CD4-positive, CD25-positive, alpha-beta regulatory T cell (primary cell): ENCODE measurements around the gene WLS. TPM values are rescaled to one million over a fixed set of nuclear protein-coding genes. Genes with fewer than 3 reads are reported as not detected.
"Not testable (repeated sequence)": the region's sequence is repeated elsewhere in the genome, so short reads cannot be mapped to it uniquely, and the experiment has no call there.

Source experiments
- ATAC-seq, 2 donors: fragments of 150-1000 bp; cut with Tn5 transposase; one replicate each; pipeline ENCODE4 v1.10.0; 2021; ENCODE audit warnings: low read depth in 2 of 2, moderate number of reproducible peaks in 2 of 2, moderate library complexity in 1 of 2
- DNase-seq, 3 donors: peaks; one replicate each; pipeline versions ENCODE4 v3.0.0 to v3.0.0-alpha.2; 2012 to 2022; ENCODE audit warnings: mixed read lengths in 1 of 3
- H3K27ac ChIP-seq: one replicate; pipeline ENCODE4 v1.7.0; 2013; ENCODE audit warnings: mild to moderate bottlenecking, low read length; ENCODE audit not compliant: insufficient read depth, poor library complexity, severe bottlenecking
- H3K27me3 ChIP-seq: one replicate; pipeline ENCODE4 v1.7.0; 2013; ENCODE audit warnings: low read length; ENCODE audit not compliant: control insufficient read depth, insufficient read depth
- H3K36me3 ChIP-seq: one replicate; pipeline ENCODE4 v1.7.0; 2013; ENCODE audit warnings: mild to moderate bottlenecking, low read length, moderate library complexity; ENCODE audit not compliant: control insufficient read depth, insufficient read depth
- H3K4me1 ChIP-seq: 2 replicates; pipeline ENCODE4 v1.7.0; 2013; ENCODE audit warnings: mild to moderate bottlenecking, low read length; ENCODE audit not compliant: insufficient read depth, control insufficient read depth, poor library complexity, severe bottlenecking
- H3K4me3 ChIP-seq: one replicate; pipeline ENCODE4 v1.7.0; 2013; ENCODE audit warnings: low read depth, mild to moderate bottlenecking, low read length, moderate library complexity
- H3K9me3 ChIP-seq, 2 experiments: 1 replicate in 1 of 2; 2 replicates in 1 of 2; pipeline ENCODE4 v1.7.0; 2013; ENCODE audit warnings: low read length in 2 of 2, mild to moderate bottlenecking in 1 of 2, moderate library complexity in 1 of 2; ENCODE audit not compliant: control insufficient read depth in 2 of 2
- H3K27ac Mint-ChIP-seq, 3 donors: one replicate each; pipeline ENCODE4 v1.8.0; 2020 to 2022; ENCODE audit warnings: mild to moderate bottlenecking in 3 of 3, mixed read lengths in 3 of 3, moderate library complexity in 2 of 3
- H3K27me3 Mint-ChIP-seq: one replicate; pipeline ENCODE4 v1.8.0; 2022; ENCODE audit warnings: mild to moderate bottlenecking, mixed read lengths
- H3K36me3 Mint-ChIP-seq: one replicate; pipeline ENCODE4 v1.8.0; 2020; ENCODE audit warnings: mixed read lengths
- H3K4me1 Mint-ChIP-seq, 4 donors: one replicate each; pipeline ENCODE4 v1.8.0; 2020 to 2022; ENCODE audit warnings: mixed read lengths in 4 of 4, mild to moderate bottlenecking in 1 of 4
- H3K4me3 Mint-ChIP-seq, 4 donors: one replicate each; pipeline ENCODE4 v1.8.0; 2020 to 2022; ENCODE audit warnings: mild to moderate bottlenecking in 4 of 4, mixed read lengths in 4 of 4, moderate library complexity in 3 of 4
- H3K9me3 Mint-ChIP-seq, 7 donors: one replicate each; pipeline ENCODE4 v1.8.0; 2020 to 2022; ENCODE audit warnings: mixed read lengths in 7 of 7, mild to moderate bottlenecking in 3 of 7, moderate library complexity in 2 of 7
- polyA plus RNA-seq, 4 donors: library from polyadenylated mRNA; unstranded; fragments of 300-500 nt; fragmentation: Illumina TruSeq; gene quantifications; one replicate each; pipeline ENCODE4 v1.2.3, GENCODE V29; 2021
- total RNA-seq: library from RNA; stranded (reverse); gene quantifications from one replicate; pipeline ENCODE4 v1.2.3, GENCODE V29; 2022

WLS gene
- total and polyA plus RNA-seq, 5 donors from 2014 or later = not detected

DNA sequence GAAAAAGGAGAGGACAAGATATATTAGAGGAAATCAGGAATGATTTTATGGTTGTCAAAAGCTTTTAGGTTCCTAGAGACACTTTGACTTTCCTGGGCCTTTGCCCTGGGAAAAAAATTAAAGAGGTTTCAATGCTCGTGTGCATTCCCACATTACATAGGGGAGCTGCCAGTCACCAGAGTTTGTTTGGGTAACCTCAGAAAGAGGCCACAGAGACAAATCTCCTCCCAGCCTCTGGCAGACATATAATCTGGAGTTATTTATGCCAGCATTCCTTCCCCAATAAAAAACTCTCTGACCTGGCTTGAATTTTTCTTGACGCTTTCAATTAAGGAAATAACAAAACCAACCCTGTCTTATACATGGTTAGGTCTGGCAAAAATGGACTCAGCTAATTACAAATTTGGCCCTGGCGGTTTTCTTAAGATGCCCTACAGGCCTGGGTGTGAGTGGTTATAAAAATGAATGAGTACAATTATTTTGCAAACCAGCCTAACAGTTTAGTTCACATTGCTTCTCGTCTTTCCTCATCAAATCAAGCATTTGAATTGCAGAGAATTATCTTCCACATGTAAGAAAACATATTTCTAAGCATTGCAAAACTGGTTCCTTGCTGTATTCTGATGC is 63.7 kb downstream of the WLS start:
- no peak for ATAC-seq
- no peaks in the 10 kb centered on the region for H3K36me3 ChIP-seq
- H3K27ac Mint-ChIP-seq = no peak overlapping the region

GRCh38 chr1:68167211-68167610 is 65.1 kb downstream of the WLS start:
- Mint-ChIP-seq H3K36me3 (no peaks in the 10 kb centered on the region), H3K27me3 (no peaks in the 10 kb centered on the region), H3K4me3 (no peak overlapping the region), H3K9me3 (peaks cover 0 to 1% (median 0%) of the 10 kb centered on the region in 7 donors), H3K27ac (no peak overlapping the region), H3K4me1 (no peaks in the 10 kb centered on the region)
- no peaks in the 10 kb centered on the region for H3K36me3 ChIP-seq
- no peak for DNase-seq
- no peak for ATAC-seq
- no peak overlapping the region for H3K27ac ChIP-seq
- no peaks in the 10 kb centered on the region for H3K27me3 ChIP-seq
- H3K9me3 ChIP-seq = no peaks in the 10 kb centered on the region
- H3K4me1 ChIP-seq = no peaks in the 10 kb centered on the region
- no peak overlapping the region for H3K4me3 ChIP-seq

More for the DNA sequence above, 63.7 kb downstream of the WLS start:
- Mint-ChIP-seq H3K4me1 (no peaks in the 10 kb centered on the region), H3K4me3 (no peak overlapping the region), H3K9me3 (peaks cover 0 to 1% (median 0%) of the 10 kb centered on the region in 7 donors), H3K27me3 (no peaks in the 10 kb centered on the region), H3K36me3 (no peaks in the 10 kb centered on the region)
- Histone ChIP-seq H3K4me1 (no peaks in the 10 kb centered on the region), H3K4me3 (no peak overlapping the region), H3K27ac (no peak overlapping the region), H3K9me3 (no peaks in the 10 kb centered on the region), H3K27me3 (no peaks in the 10 kb centered on the region)
- DNase-seq = no peak

GRCh38 chr1:68166348-68166747 is 66.0 kb downstream of the WLS start:
- ATAC-seq (no peak), DNase-seq (no peak)
- H3K27ac ChIP-seq = no peak overlapping the region
- no peak overlapping the region for H3K4me3 ChIP-seq
- H3K4me1 Mint-ChIP-seq = no peaks in the 10 kb centered on the region
- no peaks in the 10 kb centered on the region for H3K36me3 Mint-ChIP-seq
- no peaks in the 10 kb centered on the region for H3K36me3 ChIP-seq
- no peaks in the 10 kb centered on the region for H3K27me3 Mint-ChIP-seq
- peaks cover 0 to 1% (median 0%) of the 10 kb centered on the region in 7 donors for H3K9me3 Mint-ChIP-seq
- H3K4me3 Mint-ChIP-seq = no peak overlapping the region
- H3K27me3 ChIP-seq = no peaks in the 10 kb centered on the region
- no peak overlapping the region for H3K27ac Mint-ChIP-seq
- H3K4me1 ChIP-seq = no peaks in the 10 kb centered on the region
- H3K9me3 ChIP-seq = no peaks in the 10 kb centered on the region

- H3K36me3 Mint-ChIP-seq = no peaks in the 10 kb centered on the region
- H3K9me3 ChIP-seq = no peaks in the 10 kb centered on the region
- no peak overlapping the region for H3K27ac ChIP-seq
- H3K4me1 Mint-ChIP-seq = no peaks in the 10 kb centered on the region
- ATAC-seq = no peak
- H3K9me3 Mint-ChIP-seq = peaks cover 0 to 1% (median 0%) of the 10 kb centered on the region in 7 donors
- H3K27me3 Mint-ChIP-seq = no peaks in the 10 kb centered on the region
- no peaks in the 10 kb centered on the region for H3K27me3 ChIP-seq
- no peak overlapping the region for H3K4me3 Mint-ChIP-seq
- no peaks in the 10 kb centered on the region for H3K4me1 ChIP-seq
- no peak overlapping the region for H3K4me3 ChIP-seq
- H3K36me3 ChIP-seq = no peaks in the 10 kb centered on the region
- no peak overlapping the region for H3K27ac Mint-ChIP-seq
- DNase-seq = no peak
These were observed 66.7 kb downstream of the WLS start for GRCh38 chr1:68165665-68166064.

GRCh38 chr1:68164918-68165317 is 67.4 kb downstream of the WLS start:
- no peak for ATAC-seq
- Mint-ChIP-seq H3K9me3 (peaks cover 0 to 1% (median 0%) of the 10 kb centered on the region in 7 donors), H3K4me1 (no peaks in the 10 kb centered on the region), H3K27ac (no peak overlapping the region), H3K36me3 (no peaks in the 10 kb centered on the region), H3K27me3 (no peaks in the 10 kb centered on the region), H3K4me3 (no peak overlapping the region)
- no peak for DNase-seq
- Histone ChIP-seq H3K27me3 (no peaks in the 10 kb centered on the region), H3K4me1 (no peaks in the 10 kb centered on the region), H3K9me3 (no peaks in the 10 kb centered on the region), H3K36me3 (no peaks in the 10 kb centered on the region), H3K27ac (no peak overlapping the region), H3K4me3 (no peak overlapping the region)

DNA sequence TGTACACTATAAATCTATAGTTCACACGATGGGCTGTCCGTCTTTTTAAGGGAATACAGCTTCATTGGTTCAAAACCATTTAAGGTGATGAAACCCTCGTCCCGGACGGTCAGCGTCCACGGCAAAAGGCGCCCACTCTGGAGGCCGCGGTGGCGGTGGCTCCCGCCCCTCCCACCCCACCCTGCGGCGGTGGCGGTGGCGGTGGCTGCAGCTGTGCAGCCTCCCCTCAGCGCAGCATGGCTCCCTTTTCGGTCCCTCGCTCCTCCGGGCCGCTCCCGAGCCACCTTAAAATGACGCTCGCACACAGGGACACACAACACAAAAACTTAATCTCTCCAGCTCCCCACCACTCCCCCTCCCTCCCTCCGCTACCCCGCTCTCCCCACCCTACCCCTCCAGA is 69.1 kb downstream of the WLS start:
- no peak for ATAC-seq

DNA sequence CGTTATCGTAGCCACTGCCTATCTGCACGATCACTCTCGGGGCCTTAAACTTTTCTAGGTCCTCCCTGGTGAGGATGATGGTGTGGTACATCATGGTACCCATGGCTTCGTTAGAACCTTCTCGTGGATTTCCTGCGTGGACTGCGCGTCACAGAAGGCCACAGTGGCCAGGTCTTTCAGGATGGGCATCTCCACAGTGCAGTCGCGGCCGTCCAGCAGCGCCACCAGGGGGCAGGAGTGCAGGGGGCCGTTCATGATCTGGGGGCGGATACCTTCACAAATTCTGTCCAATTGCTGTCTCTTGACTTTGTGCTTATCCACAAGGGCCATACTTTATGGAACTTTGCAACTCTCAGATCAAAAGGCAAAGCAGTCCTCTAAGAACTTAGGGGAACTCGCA is 69.6 kb downstream of the WLS start:
- Mint-ChIP-seq H3K4me3 (no peak overlapping the region), H3K27me3 (no peaks in the 10 kb centered on the region), H3K36me3 (no peaks in the 10 kb centered on the region), H3K9me3 (no peaks in the 10 kb centered on the region), H3K27ac (no peak overlapping the region), H3K4me1 (no peaks in the 10 kb centered on the region)
- ATAC-seq (no peak), DNase-seq (no peak)
- Histone ChIP-seq H3K4me3 (no peak overlapping the region), H3K27me3 (no peaks in the 10 kb centered on the region), H3K36me3 (no peaks in the 10 kb centered on the region), H3K27ac (no peak overlapping the region), H3K4me1 (no peaks in the 10 kb centered on the region), H3K9me3 (no peaks in the 10 kb centered on the region)

More for the DNA sequence above, 69.1 kb downstream of the WLS start:
- Mint-ChIP-seq H3K36me3 (no peaks in the 10 kb centered on the region), H3K4me1 (no peaks in the 10 kb centered on the region), H3K27ac (no peak overlapping the region), H3K4me3 (no peak overlapping the region), H3K27me3 (no peaks in the 10 kb centered on the region), H3K9me3 (no peaks in the 10 kb centered on the region)
- no peak for DNase-seq
- no peak overlapping the region for H3K4me3 ChIP-seq
- no peaks in the 10 kb centered on the region for H3K36me3 ChIP-seq
- no peaks in the 10 kb centered on the region for H3K9me3 ChIP-seq
- no peak overlapping the region for H3K27ac ChIP-seq
- H3K4me1 ChIP-seq = no peaks in the 10 kb centered on the region
- H3K27me3 ChIP-seq = no peaks in the 10 kb centered on the region

- not testable (repeated sequence) for H3K9me3 Mint-ChIP-seq, DNase-seq, H3K4me3 Mint-ChIP-seq, H3K4me3 ChIP-seq, H3K4me1 Mint-ChIP-seq, H3K27ac ChIP-seq, ATAC-seq, H3K9me3 ChIP-seq, H3K36me3 Mint-ChIP-seq, H3K27me3 ChIP-seq, H3K27me3 Mint-ChIP-seq, H3K4me1 ChIP-seq, H3K36me3 ChIP-seq, H3K27ac Mint-ChIP-seq
These were observed 70.7 kb downstream of the WLS start for GRCh38 chr1:68161672-68162071.
